Kidney capillary endothelial cell (primary cell): ENCODE results near the gene PAM.
A peak's percentile ranks its signal among the peaks of the same experiment; 100 is the strongest.
"Not testable (repeated sequence)": the region's sequence is repeated elsewhere in the genome, so short reads cannot be mapped to it uniquely, and the experiment has no call there.

ENCODE experiments used
- DNase-seq: peaks from one replicate; pipeline ENCODE4 v3.0.0-alpha.2; 2018; ENCODE audit warnings: low spot score

PAM gene

DNA sequence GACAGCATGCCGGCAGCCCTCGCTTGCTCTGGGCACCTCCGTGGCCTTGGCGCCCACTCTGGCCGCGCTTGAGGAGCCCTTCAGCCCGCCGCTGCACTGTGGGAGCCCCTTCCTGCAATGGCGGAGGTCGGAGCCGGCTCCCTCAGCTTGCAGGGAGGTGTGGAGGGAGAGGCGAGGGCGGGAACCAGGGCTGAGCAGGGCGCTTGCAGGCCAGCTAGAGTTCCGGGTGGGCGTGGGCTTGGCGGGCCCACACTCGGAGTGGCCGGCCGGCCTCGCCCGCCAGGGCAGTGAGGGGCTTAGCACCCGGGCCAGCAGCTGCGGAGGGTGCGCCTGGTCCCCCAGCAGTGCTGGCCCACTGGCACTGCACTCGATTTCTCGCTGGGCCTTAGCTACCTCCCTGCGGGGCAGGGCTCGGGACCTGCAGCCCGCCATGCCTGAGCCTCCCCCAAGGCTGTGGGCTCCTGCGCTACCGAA lies 3.2 kb upstream of the PAM start:
- DNase-seq: not testable (repeated sequence)

DNA sequence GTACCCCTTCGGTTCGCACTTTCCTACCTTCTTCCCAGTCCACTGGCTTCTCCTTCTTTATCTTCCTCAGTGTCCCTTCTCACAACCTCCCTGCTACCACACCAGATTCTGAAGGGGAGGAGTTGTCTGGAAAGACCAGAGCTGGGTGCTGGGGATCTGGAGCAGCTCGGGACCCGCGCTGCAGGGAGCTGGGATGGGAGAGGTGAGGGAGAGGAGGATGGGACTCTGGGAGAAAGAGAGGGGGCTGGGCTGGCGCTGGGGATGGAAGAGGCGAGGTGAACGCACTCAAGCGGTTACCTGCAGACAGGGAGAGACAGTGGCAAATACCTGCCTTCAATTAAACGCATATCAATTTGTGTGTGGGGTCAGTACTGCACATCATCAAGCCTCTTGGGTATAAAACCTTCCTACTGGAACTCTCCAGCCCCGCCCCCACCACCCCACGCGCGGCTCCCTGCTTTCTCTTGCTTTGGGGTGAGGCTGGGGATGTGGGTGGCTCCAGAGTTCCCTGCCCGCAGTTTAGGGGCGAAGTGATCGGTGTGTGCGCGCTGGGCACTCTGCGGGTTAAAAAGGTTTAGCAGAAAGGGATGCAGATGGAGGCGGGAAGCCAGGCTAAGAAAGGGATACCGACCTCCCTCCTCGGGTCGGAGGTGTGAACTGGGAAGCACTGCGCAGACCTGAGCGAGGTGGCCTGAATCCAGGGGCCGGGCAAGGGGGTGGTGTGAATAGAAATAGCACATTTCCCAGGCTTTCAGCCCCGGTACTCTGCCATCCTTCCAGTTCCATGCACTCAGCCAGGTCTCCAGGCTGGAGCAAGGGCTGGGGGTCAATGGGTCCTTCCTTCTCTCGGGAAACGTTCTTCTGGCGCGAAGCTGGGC lies 977 bp upstream of the PAM start:
- DNase-seq: no peak

DNA sequence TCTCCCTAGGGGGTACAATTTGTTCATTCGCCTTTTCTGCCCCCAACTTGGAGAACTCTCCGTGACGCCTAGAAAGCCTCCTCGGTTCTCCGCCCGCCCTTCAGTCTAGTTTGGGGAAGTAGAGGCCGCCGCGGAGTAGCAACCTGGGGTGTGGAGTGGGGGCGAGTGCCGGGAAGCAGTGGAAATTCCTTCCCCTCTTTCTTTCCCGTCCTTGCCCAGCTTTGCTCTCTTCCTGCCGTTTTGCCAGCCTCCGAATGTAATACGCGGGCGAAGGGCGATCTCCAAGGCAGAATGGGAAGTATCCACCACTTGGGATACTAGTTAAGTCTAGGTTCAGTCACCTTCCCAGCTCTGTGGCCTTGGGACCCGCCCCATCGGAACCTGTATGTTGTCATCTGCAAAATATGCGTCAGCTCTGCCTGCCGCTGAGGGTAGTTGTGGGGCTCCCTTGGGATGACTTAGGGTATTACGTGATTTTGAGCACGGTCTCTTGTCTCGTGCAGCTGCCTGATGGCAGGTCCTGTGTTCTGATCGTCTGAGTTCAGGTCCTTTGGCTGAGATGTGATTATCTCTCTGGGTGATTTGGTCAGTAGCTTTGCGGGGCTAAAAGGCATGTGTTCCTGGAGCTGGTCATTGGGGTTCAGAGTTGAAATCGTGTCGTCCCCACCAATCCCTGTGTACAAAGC lies 724 bp downstream of the PAM start:
- DNase-seq: peak; percentile 69

DNA sequence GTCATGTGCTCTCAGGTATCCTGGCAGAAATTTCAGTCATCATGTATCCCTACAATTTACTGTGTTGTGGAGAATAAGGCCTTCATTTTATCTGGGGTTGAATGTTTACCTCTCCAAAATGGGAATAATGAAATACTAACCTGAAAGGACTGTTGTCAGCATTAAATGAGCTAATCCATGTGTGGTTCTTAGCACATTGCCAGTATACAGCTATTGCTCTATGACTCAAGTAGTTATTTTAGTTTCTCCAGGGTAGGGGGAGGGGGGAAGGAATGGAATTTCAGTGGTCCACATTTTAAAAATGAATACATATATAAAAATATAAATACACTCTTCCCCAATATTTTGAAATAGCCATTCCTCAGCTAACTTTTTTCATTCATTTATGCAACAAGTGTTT lies 3.5 kb downstream of the PAM start:
- DNase-seq: no peak

DNA sequence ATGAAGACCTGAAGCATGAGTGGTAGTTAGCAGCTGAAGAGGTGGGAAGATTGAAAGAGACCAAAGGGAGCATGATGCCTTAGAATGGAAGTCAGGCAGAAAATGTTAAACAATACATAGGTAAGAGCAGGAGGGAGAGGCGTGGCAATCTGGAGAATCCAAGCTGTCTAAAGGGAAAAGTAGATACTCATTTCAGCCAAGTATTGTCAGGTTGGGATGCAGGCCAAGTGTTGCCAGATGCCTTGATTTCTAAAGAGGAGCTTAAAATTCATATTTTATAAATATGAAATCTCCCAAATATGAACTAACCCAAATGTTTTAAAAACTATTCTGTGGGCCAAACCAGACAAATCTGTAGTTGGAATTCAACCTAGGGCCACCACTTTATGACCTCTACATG lies 4.2 kb downstream of the PAM start:
- no peak for DNase-seq

DNA sequence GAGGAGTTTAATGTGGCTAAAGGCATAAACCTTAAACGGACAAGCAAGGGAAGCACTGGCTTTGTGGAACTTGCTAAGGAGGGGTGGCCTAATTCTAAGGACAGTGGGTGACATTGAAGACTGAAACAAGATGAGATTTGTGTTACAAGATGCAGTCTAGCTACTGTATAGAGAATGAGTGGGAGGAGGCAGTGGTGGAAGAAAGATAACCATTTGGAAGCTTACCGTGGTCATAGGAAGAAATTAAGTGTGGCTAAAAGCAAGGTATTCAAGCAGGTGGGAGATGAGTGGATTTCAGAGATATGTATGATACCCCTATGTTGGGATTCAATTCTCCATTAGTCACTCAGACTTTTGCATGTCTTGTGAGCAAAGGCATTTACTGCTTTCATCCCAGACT lies 4.6 kb downstream of the PAM start:
- DNase-seq: no peak

DNA sequence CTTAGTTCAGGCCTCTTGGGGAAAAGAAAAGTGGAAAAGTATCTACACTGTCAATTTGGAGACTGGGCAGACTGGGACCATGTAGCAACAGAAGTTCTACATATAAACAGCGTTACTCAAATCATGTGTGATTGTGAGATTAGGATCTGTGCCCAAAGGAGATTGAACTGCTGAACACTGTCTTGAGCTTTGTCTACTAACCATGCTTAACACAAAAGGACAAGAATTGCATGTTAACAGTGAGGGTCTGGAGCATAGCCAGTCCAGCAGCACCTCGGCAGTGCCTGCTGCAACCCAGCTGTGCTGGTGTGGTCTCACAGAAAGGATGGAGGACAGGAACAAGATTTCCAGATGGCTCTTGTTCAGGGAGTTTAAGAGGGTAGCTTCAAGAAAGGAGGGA lies 5.7 kb downstream of the PAM start:
- no peak for DNase-seq

DNA sequence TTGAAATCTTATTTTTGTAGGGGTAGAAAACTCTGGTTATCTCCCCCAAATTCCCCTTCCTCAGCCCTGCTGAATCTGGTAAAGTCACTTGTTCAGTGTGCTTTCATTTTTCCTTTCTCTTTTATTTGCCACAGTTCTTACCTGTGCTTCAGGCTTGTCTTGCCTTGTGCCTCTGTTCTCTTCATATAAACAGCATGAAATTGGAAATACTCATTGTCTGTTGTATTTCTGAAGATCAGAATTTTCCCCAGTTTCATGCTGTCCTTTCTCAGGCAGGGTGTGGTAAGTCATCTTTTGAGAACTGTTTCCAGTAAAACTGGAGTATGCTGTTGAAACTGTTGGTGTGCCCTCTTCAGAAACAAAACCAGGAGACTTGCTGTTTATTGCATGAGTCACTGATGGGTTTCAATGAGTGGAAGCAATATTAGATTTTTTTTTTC lies 7.0 kb downstream of the PAM start:
- no peak for DNase-seq

DNA sequence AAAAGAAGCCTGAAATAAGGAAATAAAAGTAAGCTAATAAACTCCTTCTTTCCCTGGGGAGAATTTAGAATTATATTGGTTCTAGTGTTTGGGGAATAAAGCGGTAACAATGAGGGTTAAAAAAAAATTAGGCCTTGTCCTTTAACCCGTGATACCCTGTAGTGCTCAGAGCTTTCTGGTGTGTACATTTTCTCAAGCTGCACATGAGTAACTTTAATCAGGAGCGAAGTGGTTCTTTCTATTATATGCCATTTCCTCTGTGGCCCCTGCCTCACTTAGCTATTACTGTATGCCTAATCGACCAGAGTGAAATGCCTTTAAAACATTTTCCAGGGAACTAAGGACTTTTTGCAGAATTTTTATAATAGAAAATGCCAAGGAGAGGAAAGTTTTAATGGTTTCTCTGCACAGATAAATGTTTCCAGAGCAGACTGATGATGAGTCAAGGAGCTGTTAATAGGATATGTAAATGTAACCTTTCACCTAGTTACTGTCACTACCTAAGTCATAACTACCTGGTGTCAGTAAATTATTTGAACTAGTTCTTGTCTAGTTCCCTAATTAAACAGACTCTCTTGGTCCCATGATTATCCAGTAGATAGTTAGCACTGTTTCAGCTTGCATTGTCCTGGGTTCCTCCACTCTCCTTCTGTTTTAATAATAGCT lies 7.6 kb downstream of the PAM start:
- DNase-seq: no peak

DNA sequence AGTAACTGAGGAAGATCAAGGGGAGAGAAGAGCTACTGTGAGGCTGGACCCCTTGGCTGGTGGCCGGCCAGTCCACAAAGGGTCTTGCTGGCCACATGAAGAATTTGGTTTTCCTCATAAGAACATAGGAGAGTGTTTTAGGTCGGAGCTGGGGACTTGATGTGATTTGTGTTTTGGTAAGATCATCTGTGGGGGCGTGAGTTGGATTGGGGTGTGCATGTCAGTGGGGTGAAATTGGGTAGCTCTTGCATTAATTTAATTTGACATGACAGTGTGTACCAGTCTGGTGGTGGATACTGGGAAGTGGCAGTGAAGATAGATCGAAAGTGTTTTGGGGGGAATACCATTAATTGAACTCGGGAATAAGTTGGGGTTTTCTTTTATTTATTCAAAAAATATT lies 8.6 kb downstream of the PAM start:
- no peak for DNase-seq

DNA sequence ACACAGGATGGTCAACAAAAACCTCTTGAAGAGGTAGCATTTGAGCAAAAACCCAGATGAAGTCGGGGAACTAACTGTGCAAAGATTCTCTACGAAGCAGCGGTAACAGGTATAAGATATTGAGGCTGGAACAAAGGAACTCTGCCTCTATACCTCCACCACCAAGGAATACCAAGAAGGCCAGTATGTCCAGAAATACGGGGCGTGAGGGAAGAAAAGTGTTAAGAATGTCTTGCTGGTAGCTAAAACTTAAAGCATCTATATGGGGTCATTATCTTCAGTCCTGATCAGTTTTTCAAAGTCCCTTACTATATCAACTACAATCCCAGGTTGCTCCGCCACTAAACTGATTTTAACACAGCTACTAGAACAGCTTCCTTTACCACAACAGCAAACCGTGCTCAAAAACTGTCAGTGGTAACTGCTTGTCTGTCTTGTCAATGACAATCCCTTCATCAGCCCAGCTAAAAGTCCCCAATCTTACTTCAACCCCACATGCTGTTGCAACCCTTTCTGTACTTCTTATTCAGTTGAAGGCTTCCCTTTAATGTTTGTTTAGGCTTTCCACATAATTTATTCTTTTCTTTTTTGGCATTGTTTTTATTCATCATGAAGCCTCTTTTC lies 9.4 kb downstream of the PAM start:
- no peak for DNase-seq

DNA sequence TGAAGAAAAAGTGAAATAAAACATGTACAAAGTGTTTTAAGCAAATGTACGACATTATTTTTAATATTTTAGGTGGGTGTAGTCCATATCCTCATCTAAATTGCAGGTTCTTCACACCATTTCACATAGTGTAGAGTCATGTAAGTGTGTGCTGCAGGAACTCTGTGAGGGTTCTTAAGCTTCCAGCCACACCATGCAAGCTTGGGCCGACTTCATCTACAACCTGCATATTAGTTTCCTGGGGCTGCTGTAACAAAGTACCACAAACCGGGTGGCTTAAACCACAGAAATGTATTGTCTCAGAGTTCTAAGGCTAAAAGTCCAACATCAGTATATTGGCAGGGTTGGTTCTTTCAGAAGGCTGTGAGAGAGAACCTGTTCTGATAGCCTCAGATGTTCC lies 10.2 kb downstream of the PAM start:
- no peak for DNase-seq

DNA sequence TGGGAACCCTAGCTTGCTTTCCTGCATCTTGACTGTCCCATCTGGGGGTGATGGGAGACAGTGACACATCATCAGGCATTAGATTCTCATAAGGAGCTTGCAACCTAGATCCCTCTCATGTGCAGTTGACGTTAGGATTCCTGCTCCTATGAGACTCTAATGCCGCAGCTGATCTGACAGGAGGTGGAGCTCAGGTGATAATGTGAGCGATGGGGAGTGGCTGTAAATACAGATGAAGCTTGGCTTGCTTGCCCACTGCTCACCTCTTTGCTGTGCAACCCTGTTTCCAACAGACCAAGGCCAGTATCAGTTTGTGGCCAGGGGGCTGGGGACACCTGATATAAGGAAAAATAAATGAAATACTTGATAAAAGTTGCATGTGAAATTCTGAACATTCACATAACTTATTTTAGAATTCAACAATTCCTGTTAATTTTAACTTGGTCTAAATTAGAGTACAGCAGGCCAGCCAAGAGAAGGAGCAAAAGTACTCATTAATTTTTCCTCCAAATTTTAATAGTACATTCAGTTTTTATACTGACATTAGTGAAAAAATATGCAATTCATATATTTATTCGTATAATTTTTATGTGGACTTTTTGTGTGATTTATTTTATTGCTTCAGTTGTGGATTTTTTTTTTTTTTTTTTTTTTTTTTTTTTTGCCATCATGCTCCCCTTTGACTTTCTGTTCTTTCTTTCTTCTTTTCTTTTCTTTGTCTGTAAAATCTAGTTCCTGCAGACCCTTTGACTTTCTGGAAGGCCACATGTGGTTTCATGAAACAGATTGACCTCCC lies 11.4 kb downstream of the PAM start:
- DNase-seq: no peak

DNA sequence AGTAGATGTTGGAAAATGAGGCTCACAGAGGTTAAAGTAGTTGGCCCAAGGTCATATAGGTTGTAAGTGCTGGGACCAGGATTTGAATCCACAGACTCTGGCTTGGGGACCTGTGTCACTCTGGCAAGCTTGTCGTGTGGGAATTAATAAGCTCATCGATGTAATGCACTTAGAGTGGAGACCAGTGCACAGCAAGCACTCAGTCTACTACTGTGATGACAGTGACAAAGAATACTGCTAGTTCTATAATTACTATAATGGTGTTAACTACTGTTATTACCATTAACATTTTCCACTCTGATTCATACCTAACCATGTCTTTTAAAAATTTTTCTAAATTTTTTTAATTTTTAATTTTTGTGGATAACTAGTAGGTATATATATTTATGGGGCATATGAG lies 12.8 kb downstream of the PAM start:
- DNase-seq: no peak

DNA sequence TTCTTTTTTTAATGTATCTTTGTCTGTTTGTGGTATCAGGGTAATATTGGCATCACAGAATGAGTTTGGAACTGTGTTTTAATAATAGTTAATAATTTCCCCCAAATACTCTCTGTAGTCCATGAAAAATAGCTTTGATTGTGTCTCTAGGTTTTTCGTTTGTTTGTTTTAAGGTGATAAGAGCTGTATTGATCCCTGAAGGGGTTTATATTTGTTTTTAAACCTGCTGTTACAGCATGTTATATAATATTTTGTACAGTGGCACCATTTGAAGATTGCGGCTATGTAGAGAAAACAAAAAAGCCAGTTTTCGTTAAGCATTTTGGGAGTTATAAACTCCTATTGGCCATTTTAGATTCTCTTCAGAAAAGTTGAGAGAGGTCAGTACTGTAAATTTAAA lies 15.7 kb downstream of the PAM start:
- no peak for DNase-seq

DNA sequence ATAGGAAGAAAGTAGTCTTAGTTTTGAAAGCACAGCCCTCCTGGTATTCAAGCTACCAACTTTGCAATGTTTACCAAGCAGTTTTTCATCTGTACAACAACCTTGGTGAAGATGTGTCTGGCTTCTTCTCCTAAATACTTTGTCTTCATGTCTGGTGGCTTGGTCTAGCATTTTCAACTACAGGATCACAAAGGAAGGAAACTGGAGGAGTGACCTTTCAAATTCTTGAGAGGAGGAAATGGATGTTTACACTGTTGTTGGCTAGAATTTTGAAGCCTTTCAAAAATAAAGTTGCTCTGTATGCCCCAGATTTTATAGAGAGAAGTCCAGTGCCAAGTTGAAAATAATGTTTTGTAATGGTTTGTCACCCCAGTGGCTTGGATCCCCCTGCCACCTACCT lies 16.3 kb downstream of the PAM start:
- peak; percentile 42 for DNase-seq

DNA sequence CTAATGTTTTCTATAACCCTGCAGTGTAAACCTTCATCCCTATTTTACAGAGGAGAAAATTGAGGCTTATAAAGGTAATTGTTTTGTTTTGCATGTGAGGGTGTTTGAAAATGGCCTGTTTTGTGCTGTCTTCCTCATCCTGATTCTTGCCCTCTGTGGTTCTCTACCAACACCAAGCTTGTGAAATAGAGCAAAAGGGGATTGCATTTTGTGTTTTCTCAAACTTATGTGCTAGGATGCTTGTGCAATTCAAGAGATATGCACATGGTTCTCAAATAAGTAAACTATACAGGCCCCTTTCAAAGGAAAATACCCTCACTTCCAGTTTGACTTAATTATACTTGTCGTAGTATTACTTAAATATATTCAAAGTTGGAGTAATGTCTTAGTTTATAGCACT lies 17.2 kb downstream of the PAM start:
- no peak for DNase-seq

DNA sequence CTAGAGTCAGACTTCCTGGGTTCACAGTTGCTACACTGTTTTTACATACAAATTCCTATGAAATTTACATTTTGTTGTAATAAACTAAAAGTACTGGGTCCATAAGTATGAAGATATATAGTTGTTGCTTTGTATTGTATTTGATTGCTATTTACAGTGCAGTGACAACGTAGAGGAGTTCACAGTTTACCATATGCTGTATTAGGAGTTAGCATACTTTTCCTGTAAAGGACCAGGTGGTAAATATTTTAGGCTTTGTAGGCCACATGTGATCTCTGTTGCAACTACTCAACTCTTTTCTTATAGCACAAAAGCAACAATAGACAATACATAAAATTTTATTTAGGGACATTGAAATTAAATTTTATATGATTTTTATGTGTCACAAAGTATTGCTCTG lies 18.0 kb downstream of the PAM start:
- no peak for DNase-seq

DNA sequence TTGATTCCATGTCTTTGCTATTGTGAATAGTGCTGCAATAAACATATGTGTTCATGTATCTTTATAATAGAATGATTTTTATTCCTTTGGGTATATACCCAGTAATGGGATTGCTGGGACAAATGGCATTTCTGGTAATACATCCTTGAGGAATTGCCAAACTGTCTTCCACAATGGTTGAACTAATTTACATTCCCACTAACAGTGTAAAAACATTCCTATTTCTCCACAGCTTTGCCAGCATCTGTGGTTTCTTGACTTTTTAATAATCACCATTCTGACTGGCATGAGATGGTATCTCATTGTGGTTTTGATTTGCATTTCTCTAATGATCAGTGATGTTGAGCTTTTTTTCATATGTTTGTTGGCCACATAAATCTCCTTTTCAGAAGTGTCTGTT lies 20.7 kb downstream of the PAM start:
- not testable (repeated sequence) for DNase-seq

DNA sequence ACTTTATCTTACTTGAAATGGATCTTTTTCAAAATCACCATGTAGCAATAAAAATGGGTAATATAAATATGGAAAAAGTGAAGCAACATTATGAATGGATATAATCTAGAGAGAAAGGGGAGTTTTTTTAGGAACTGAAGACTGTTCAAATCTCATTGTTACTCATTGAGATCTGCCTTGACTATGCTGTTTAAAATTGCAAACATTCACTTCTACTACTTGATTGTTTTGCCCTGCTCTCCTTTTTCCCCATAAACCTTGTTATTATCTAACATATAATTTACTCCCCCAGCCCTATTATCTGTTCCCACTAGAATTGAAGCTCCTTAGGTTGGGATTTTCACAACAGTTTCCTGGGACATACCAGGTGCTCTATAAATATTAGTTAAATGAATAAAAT lies 22.0 kb downstream of the PAM start:
- DNase-seq: no peak

DNA sequence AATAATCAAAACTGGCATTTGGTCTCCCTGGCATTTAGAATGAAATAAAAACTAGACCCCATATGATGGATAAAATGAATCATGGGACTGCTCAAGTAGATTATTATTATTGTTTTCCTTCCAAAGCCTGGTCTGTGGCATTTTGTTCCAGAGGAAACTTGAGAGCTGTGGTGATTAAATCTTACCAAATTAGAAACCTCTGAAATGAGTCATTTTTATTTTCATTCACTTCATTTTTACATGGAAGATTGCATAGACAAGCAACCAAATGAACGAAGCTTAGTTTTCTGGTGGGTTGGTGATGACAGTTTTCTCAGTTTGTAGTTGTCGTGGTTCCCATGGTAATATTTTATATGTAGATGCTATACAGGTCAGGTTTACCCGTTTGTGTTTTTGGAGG lies 23.4 kb downstream of the PAM start:
- no peak for DNase-seq

DNA sequence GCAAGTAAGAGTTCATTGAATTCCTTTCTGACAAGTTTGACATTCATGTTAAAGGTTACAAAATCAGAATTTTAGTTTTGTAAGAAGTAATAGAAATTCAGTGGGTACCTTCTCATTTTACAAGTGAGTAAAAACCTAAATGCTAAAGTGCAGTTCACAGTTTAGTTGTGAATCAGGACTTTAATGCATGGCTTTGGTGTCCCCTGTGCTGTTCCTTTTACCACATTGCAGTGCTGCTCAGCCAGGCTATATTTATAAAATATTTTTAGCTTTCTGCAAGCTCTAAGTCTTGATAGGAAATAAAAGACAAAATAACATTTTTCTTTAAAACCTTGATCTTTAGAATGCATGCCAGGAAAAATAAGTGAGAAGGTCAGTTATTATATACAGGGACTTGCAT lies 26.3 kb downstream of the PAM start:
- no peak for DNase-seq
